Dermis lymphatic vessel endothelial cell (primary cell): Measurements from ENCODE around the gene SLC2A8. TPM values are rescaled to one million over a fixed set of nuclear protein-coding genes. Genes with fewer than 3 reads are reported as not detected.

Experiments used
- total RNA-seq: library from RNA; depleted of rRNA; stranded (reverse); fragments of >200 nt; gene quantifications from 2 replicates; pipeline ENCODE4 v1.2.1, GENCODE V29; 2014

SLC2A8 gene, protein sequence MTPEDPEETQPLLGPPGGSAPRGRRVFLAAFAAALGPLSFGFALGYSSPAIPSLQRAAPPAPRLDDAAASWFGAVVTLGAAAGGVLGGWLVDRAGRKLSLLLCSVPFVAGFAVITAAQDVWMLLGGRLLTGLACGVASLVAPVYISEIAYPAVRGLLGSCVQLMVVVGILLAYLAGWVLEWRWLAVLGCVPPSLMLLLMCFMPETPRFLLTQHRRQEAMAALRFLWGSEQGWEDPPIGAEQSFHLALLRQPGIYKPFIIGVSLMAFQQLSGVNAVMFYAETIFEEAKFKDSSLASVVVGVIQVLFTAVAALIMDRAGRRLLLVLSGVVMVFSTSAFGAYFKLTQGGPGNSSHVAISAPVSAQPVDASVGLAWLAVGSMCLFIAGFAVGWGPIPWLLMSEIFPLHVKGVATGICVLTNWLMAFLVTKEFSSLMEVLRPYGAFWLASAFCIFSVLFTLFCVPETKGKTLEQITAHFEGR
- total RNA-seq, result 5.7 and 6.8 TPM in 2 replicates

DNA sequence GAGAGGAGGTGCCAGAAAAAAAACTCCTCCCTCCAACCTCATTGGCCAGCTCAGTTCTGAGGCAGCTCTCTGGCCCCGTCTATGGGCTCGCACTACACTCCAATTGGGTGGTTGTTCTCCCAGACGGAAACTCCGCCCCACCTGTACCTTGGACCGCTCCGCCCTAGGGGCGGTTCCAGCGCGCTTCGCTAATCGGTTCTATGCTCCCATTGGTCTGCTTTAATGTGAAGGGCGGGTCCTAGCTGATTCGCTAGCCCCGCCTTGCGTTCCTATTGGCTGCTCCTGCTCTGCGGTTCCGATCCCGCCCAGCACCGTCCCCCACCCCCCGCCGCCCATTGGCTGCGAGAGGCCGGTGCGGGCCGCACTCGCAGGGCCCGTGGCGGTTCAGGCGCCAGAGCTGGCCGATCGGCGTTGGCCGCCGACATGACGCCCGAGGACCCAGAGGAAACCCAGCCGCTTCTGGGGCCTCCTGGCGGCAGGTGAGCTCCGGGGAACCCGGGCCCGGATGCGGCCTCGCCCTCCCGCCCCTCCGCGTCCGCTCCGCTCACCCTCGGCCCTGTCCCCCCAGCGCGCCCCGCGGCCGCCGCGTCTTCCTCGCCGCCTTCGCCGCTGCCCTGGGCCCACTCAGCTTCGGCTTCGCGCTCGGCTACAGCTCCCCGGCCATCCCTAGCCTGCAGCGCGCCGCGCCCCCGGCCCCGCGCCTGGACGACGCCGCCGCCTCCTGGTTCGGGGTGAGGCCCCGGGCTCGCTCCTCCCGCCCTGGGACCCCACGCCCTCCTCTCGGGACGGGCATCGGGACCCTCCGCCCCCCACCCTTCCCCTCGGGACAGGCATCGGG is at the start of gene SLC2A8:
Gene SLC2A8 (plus strand): TSS at position 362 of the 838 bp plus-strand sequence. CDS start 62 bp downstream, at position 424.

DNA sequence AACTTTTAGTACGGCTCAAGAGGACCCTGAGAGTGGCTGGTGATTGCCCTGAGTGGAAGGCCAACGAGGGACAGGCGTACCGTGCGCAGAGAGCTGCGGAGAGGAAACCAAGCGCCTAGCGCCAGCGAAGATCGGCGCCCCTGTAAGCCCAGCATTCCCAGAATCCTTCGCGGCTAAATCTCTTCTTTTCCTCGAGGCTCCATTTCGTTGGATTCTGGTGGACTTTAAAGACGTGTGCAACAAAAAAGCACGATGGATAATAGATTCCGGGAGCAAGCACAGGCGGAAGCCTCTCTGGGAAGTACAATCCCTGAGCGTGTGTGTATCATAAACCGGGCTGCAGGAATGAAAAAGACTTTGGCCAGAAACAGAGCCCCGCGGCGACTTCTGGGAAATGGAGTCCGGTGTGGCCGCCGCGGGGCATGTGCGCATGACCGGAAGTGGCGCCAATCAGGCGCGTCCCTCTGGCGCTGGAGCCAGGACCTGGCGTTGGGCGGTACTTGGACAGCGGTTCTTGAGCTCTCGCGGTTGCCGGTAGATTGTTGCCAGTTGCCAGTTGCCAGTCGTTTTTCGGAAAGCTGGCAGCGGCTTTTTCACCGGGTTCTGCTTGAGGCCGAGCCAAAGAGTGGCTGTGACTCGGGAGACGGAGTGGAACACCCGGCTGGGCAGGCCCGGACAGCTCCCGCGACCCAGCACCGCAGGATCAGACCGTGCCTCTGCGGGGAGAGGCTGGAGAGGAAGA is 27.1 kb downstream of the SLC2A8 start, which contains the start of gene ZNF79:
Gene ZNF79 (plus strand): TSS at position 449 of the 742 bp plus-strand sequence. CDS start 406 bp downstream, outside the sequence.

DNA sequence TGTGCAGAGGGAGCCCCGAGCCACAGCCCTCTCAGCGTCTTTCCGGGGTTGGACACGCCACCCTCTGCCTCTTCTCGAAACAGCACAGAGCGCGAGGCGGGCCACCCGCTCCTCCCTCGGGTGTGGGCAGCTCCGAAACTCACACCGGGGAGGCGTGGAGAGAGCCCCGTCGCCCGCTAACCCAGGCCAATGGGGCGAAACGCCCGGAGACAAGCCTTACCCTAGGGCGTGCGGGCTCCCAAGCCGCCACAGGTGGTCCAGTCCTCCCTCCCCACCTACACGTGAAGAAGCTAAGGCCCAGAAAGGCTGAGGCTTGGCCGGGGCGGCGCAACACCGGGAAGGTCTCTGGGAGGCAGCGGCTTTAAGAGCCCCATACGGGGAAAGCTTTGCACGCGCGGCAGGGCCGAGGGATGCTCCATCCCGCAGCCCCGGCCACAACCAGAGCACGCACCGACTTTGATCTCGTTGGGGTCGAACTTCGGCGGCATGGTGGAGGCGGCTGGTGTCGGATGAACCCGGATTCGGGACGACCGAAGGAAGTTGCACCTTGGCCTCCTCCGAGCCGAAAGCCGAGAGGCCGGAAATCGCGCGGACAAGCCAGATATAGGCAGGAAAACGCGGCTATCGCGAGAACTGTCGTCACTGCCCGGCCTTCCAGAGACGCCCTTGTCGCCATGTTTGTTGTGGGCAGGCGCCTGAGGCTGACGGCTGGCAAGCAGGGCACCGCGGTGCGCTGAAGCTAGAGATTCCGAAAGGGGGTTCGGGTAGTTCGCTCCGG is 54.0 kb downstream of the SLC2A8 start, which contains the start of the genes LRSAM1 and RPL12:
Gene LRSAM1 (plus strand): TSS at position 681 of the 778 bp plus-strand sequence. CDS start 3,018 bp downstream, outside the sequence.
Gene RPL12 (minus strand): TSS at position 577 of the 778 bp plus-strand sequence. CDS start 89 bp downstream, at position 488.

Other genes with a start within 250 kb of the SLC2A8 start
- gene GARNL3, start 132.4 kb upstream of the SLC2A8 start, total RNA-seq, result 1.3 and 3.0 TPM in 2 replicates
- gene ZNF79, start 27.2 kb downstream of the SLC2A8 start, total RNA-seq, result 6.5 and 9.5 TPM in 2 replicates
- gene RPL12, start 54.2 kb downstream of the SLC2A8 start, total RNA-seq, result 1,541 and 1,573 TPM in 2 replicates
- gene LRSAM1, start 54.3 kb downstream of the SLC2A8 start, total RNA-seq, result 8.9 and 9.6 TPM in 2 replicates
- gene STXBP1, start 215.1 kb downstream of the SLC2A8 start, total RNA-seq, result 9.4 and 13.0 TPM in 2 replicates